Urinary bladder (tissue), 4 donors: Measurements from ENCODE around the gene ALPL. TPM values are rescaled to one million over a fixed set of nuclear protein-coding genes. Genes with fewer than 3 reads are reported as not detected.
"Not testable (repeated sequence)": the region's sequence is repeated elsewhere in the genome, so short reads cannot be mapped to it uniquely, and the experiment has no call there.

Experiments
- DNase-seq: peaks from one replicate; pipeline ENCODE4 v3.0.0-alpha.2; 2015; ENCODE audit errors: extremely low spot score
- H3K27ac ChIP-seq: one replicate; pipeline ENCODE4 v1.5.1; 2013; ENCODE audit warnings: low read depth, mild to moderate bottlenecking, moderate library complexity
- H3K36me3 ChIP-seq: one replicate; pipeline ENCODE4 v1.6.1; 2013; ENCODE audit warnings: mild to moderate bottlenecking, moderate library complexity; ENCODE audit not compliant: insufficient read depth
- H3K4me1 ChIP-seq: one replicate; pipeline ENCODE4 v1.6.1; 2013; ENCODE audit warnings: mild to moderate bottlenecking, moderate library complexity; ENCODE audit not compliant: insufficient read depth
- H3K4me3 ChIP-seq: one replicate; pipeline ENCODE4 v1.5.1; 2013; ENCODE audit warnings: low read depth, low read length
- WGBS: extraction: QIAGEN DNeasy Blood & Tissue Kit; methylation state at CpG from one replicate; pipeline ENCODE4 v1.1.7; 2013; 5-methylcytosine and 5-hydroxymethylcytosine counted together
- polyA plus RNA-seq: library from polyadenylated mRNA; stranded (reverse); fragments of 200-250 nt; gene quantifications from one replicate; pipeline ENCODE4 v1.2.3, GENCODE V29; 2013
- total RNA-seq: library from RNA; depleted of rRNA; stranded (reverse); fragments of >200 nt; gene quantifications from one replicate; pipeline ENCODE4 v1.2.3, GENCODE V29; 2014
- donor health status: healthy with polysubstance abuse.
- donor health status: healthy.

The ALPL gene
- total and polyA plus RNA-seq, 2 donors, result 1.5 to 6.9 TPM

- not testable (repeated sequence) for H3K36me3 ChIP-seq, DNase-seq, H3K4me1 ChIP-seq, H3K4me3 ChIP-seq, H3K27ac ChIP-seq
- 93% methylated on average over 15 of the region's 15 CpGs for WGBS
Measured at GRCh38 chr1:21566361-21566760, 57.1 kb downstream of the ALPL start.

GRCh38 chr1:21567241-21568005, 58.2 kb downstream of the ALPL start:
- H3K27ac ChIP-seq, result no peak overlapping the region
- no peak for DNase-seq
- no peaks in the 10 kb centered on the region for H3K36me3 ChIP-seq
- H3K4me1 ChIP-seq, result no peaks in the 10 kb centered on the region
- WGBS, result 82% methylated on average over 24 of the region's 24 CpGs
- no peak overlapping the region for H3K4me3 ChIP-seq

- Histone ChIP-seq H3K4me1 (no peaks in the 10 kb centered on the region), H3K4me3 (no peak overlapping the region), H3K36me3 (no peaks in the 10 kb centered on the region), H3K27ac (no peak overlapping the region)
- 89% methylated on average over 15 of the region's 15 CpGs for WGBS
- no peak for DNase-seq
Measured at GRCh38 chr1:21568006-21568746, 59.0 kb downstream of the ALPL start.

GRCh38 chr1:21568809-21569385, 59.7 kb downstream of the ALPL start:
- DNase-seq, result no peak
- 81% methylated on average over 10 of the region's 10 CpGs for WGBS
- H3K27ac ChIP-seq, result no peak overlapping the region
- no peak overlapping the region for H3K4me3 ChIP-seq
- H3K4me1 ChIP-seq, result no peaks in the 10 kb centered on the region
- H3K36me3 ChIP-seq, result no peaks in the 10 kb centered on the region

GRCh38 chr1:21569820-21570527, 60.8 kb downstream of the ALPL start:
- no peak overlapping the region for H3K4me3 ChIP-seq
- DNase-seq, result no peak
- H3K27ac ChIP-seq, result no peak overlapping the region
- WGBS, result 92% methylated on average over 10 of the region's 10 CpGs
- H3K4me1 ChIP-seq, result no peaks in the 10 kb centered on the region
- H3K36me3 ChIP-seq, result no peaks in the 10 kb centered on the region

GRCh38 chr1:21570528-21570875, 61.3 kb downstream of the ALPL start:
- no peak for DNase-seq
- Histone ChIP-seq H3K4me3 (no peak overlapping the region), H3K4me1 (no peaks in the 10 kb centered on the region), H3K36me3 (no peaks in the 10 kb centered on the region), H3K27ac (no peak overlapping the region)
- WGBS, result 93% methylated on average over 5 of the region's 5 CpGs

GRCh38 chr1:21570885-21571284, 61.7 kb downstream of the ALPL start:
- Histone ChIP-seq H3K4me1 (no peaks in the 10 kb centered on the region), H3K27ac (no peak overlapping the region), H3K4me3 (no peak overlapping the region), H3K36me3 (no peaks in the 10 kb centered on the region)
- DNase-seq, result no peak
- 89% methylated on average over 4 of the region's 4 CpGs for WGBS

- no peaks in the 10 kb centered on the region for H3K4me1 ChIP-seq
- no peak overlapping the region for H3K27ac ChIP-seq
- H3K4me3 ChIP-seq, result no peak overlapping the region
- H3K36me3 ChIP-seq, result no peaks in the 10 kb centered on the region
- DNase-seq, result no peak
- 89% methylated on average over 6 of the region's 6 CpGs for WGBS
Measured at GRCh38 chr1:21572221-21572620, 63.0 kb downstream of the ALPL start.

- no peak for DNase-seq
- 90% methylated on average over 13 of the region's 13 CpGs for WGBS
- Histone ChIP-seq H3K36me3 (no peaks in the 10 kb centered on the region), H3K27ac (no peak overlapping the region), H3K4me3 (no peak overlapping the region), H3K4me1 (no peaks in the 10 kb centered on the region)
Measured at GRCh38 chr1:21572735-21573277, 63.6 kb downstream of the ALPL start.

GRCh38 chr1:21573475-21573874, 64.3 kb downstream of the ALPL start:
- no peak overlapping the region for H3K27ac ChIP-seq
- 77% methylated on average over 11 of the region's 11 CpGs for WGBS

GRCh38 chr1:21573971-21574465, 64.8 kb downstream of the ALPL start:
- no peak overlapping the region for H3K27ac ChIP-seq
- peak; percentile 45 for DNase-seq
- 14% methylated on average over 11 of the region's 11 CpGs for WGBS
- H3K4me3 ChIP-seq, result no peak overlapping the region
- no peaks in the 10 kb centered on the region for H3K4me1 ChIP-seq
- H3K36me3 ChIP-seq, result no peaks in the 10 kb centered on the region

More at GRCh38 chr1:21573475-21573874, 64.3 kb downstream of the ALPL start:
- H3K36me3 ChIP-seq, result no peaks in the 10 kb centered on the region
- no peak for DNase-seq
- H3K4me1 ChIP-seq, result no peaks in the 10 kb centered on the region
- no peak overlapping the region for H3K4me3 ChIP-seq

- no peak for DNase-seq
- Histone ChIP-seq H3K4me1 (no peaks in the 10 kb centered on the region), H3K4me3 (no peak overlapping the region), H3K27ac (no peak overlapping the region), H3K36me3 (no peaks in the 10 kb centered on the region)
- WGBS, result 33% methylated on average over 31 of the region's 31 CpGs
Measured at GRCh38 chr1:21574466-21575151, 65.4 kb downstream of the ALPL start.
